ENCODE data around the gene KRTAP10-4.

DNA sequence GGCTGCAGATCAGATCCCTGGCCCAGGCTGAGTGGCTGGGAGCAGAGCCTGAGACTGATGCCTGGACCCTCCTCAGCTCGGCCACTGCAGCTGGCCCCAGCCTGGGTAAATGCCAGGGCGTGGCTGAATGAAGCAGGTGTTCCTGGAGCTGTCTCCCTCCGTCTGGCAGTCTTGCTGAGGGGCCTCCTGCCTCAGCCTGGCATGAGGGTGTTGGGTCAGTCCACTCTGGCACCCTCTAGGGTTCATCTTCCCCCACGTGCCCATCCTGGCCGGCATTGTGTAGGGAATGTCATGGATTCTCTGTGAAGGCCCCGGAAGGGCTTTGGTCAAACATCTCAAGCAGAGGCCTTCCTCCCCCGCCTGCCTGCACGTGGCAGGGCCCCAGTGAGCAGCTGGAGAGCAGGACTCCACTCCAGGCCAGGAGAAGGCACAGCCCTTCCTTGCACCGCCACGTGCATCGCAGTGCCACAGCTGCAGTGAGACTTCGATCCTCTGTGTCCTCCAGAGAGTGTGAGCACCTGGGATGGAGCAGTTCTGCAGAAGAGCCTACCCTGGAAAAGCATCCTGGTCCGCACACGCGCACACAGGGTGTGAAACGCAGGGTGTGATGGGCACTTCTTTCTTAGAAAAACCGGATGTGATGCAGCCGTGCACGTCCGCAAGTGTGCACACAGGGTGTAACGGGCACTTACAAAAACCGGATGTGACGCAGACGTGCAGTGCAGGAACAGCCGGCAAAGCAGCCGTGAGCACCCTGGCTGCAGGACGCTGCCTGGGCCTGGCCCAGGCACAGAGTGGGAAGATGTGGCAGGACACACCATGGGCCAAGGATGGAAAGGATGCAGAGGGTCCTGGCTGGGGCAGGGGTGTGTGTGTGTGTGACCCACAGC, 4.6 kb upstream of the KRTAP10-4 start:
- TF ChIP-seq POLR2A (IDR thresholded peaks at IDR 0.05), result no peak
- TF ChIP-seq, protein P1, sequence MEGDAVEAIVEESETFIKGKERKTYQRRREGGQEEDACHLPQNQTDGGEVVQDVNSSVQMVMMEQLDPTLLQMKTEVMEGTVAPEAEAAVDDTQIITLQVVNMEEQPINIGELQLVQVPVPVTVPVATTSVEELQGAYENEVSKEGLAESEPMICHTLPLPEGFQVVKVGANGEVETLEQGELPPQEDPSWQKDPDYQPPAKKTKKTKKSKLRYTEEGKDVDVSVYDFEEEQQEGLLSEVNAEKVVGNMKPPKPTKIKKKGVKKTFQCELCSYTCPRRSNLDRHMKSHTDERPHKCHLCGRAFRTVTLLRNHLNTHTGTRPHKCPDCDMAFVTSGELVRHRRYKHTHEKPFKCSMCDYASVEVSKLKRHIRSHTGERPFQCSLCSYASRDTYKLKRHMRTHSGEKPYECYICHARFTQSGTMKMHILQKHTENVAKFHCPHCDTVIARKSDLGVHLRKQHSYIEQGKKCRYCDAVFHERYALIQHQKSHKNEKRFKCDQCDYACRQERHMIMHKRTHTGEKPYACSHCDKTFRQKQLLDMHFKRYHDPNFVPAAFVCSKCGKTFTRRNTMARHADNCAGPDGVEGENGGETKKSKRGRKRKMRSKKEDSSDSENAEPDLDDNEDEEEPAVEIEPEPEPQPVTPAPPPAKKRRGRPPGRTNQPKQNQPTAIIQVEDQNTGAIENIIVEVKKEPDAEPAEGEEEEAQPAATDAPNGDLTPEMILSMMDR (IDR thresholded peaks at IDR 0.05), result no peak
